AG09309 (cell line): Measurements from ENCODE around the gene NATD1.

Experiments
- DNase-seq: peaks from one replicate; pipeline ENCODE4 v3.0.0-alpha.2; 2010; ENCODE audit warnings: low read depth
- H3K4me3 ChIP-seq: 2 replicates; pipeline ENCODE4 v1.5.1; 2011; ENCODE audit warnings: mild to moderate bottlenecking, low read depth, low read length, moderate library complexity; ENCODE audit not compliant: control insufficient read depth
- TF ChIP-seq, protein P1 (sequence below): IDR thresholded peaks from 2 replicates; pipeline ENCODE4 v1.5.1; 2011; ENCODE audit warnings: mild to moderate bottlenecking, low read depth, low read length, inconsistent platforms; ENCODE audit not compliant: insufficient read depth, control insufficient read depth; ENCODE audit errors: missing control alignments

Gene NATD1

GRCh38 chr17:21245639-21246084, 7.5 kb downstream of the NATD1 start:
- no peak for DNase-seq

DNA sequence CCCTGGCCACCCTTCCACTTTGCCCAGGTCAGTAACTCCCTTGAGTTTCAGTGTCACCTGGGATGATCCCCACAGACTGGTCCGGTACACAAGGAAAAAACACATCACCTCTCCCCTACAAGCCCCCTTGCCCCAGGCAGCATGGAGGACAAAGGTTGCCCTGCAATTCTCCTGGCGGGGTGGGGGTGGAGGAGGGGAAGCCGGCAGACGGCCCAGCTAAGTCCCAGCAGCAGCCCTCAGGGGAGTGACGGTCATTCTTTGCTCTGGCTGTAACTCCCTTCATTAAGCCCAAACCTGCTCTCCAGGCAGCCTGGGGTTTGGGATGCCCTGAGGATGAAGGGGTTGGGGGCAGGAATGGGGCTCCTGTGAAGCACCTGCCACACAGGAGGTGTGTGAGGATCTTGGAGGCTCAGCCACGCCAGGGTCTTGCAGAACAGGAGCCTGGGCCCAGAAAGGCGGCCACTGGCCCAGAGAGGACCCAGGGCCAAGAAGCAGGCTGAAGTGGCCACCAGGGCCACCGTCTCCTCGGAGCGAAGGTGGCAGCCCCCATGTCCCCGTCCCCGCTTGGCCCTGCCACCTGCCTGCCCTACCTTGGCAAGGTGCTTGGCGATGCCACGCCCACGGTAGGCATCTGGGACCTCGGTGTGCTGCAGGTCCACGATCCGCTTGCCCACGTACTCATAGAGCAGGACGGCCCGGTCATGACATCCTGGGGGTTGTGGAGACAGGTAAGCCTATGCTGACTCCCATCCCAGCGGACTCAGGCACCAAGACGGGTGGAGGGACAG, 9.5 kb downstream of the NATD1 start:
- TF ChIP-seq, protein P1, sequence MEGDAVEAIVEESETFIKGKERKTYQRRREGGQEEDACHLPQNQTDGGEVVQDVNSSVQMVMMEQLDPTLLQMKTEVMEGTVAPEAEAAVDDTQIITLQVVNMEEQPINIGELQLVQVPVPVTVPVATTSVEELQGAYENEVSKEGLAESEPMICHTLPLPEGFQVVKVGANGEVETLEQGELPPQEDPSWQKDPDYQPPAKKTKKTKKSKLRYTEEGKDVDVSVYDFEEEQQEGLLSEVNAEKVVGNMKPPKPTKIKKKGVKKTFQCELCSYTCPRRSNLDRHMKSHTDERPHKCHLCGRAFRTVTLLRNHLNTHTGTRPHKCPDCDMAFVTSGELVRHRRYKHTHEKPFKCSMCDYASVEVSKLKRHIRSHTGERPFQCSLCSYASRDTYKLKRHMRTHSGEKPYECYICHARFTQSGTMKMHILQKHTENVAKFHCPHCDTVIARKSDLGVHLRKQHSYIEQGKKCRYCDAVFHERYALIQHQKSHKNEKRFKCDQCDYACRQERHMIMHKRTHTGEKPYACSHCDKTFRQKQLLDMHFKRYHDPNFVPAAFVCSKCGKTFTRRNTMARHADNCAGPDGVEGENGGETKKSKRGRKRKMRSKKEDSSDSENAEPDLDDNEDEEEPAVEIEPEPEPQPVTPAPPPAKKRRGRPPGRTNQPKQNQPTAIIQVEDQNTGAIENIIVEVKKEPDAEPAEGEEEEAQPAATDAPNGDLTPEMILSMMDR, result no peak
- H3K4me3 ChIP-seq, result no peak overlapping the region
- DNase-seq, result no peak

More at GRCh38 chr17:21245639-21246084, 7.5 kb downstream of the NATD1 start:
- TF ChIP-seq, protein P1, result no peak
- no peak overlapping the region for H3K4me3 ChIP-seq

DNA sequence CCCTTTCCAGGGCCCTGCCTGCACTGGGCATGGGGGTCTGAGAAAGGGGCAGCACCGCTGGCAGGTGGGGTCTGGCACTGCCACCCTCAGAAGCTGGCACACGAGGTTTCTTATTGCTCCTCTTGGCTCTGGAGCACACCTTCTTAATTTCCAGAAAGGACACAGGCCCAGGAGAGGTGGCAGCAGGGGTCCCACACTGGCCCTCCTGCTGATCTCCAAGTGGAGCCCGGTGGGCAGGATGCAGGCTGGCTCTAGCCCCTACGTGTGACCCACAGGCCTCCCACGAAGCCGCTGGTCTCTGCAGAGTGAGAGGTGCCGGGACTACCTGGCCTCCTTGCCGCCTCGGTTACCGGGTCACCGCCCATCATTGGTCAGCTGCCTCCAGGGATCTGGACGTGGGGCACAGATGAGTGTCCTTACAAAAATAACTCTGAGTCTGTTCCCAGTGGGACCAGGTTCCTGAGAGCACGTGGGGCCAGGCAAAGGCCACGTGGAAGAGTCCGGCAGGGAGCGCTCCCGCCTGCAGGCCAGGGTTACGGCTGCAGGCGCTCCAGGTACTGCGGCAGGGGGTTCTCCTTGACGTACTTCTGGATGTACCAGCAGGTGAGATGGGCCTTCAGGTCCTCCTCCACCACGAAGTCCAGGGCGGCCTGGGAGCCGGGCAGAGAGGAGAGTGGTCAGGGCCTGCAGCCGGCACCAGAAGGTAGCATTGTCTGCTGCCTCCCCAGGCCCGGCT, 10.3 kb downstream of the NATD1 start:
- DNase-seq, result no peak
- TF ChIP-seq, protein P1, result no peak
- H3K4me3 ChIP-seq, result no peak overlapping the region

GRCh38 chr17:21242026-21242697, 11.0 kb downstream of the NATD1 start:
- no peak overlapping the region for H3K4me3 ChIP-seq
- TF ChIP-seq, protein P1, result no peak
- DNase-seq, result no peak

DNA sequence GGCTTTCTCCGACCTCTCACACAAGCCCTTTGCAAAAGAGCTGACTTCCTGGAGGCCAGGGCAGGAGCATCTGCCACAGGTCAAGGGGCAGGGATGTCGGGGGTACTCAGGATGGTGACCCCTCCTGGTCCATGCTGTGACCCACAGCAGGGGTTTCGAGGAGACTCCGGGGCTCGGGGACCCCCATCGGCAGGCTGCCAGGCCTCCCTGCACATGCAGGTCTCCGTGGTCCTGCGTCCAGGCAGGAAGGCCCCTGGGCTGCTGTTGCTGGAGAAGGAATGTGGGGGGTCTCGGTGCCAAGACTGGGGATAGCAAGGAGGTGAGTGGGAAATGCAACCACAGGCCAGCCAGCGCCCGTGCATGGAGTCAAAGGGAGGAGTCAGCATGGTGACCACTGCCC, 11.6 kb downstream of the NATD1 start:
- no peak for DNase-seq
- TF ChIP-seq, protein P1, result no peak
- H3K4me3 ChIP-seq, result no peak overlapping the region

- TF ChIP-seq, protein P1, result no peak
- DNase-seq, result no peak
Measured at GRCh38 chr17:21240369-21241055, 12.7 kb downstream of the NATD1 start.

More at GRCh38 chr17:21240369-21241055, 12.7 kb downstream of the NATD1 start:
- no peak overlapping the region for H3K4me3 ChIP-seq
